SK-N-SH (cell line): ENCODE results near the gene GRB10. TPM values are rescaled to one million over a fixed set of nuclear protein-coding genes. Genes with fewer than 3 reads are reported as not detected.

Experiments
- CTCF ChIA-PET: fragments of 300-600, 350-600 bp; formaldehyde crosslinking; extraction: SDS; loops from one replicate; lab custom pipeline; 2021; lab: Yijun Ruan, JAX
- POLR2A ChIA-PET: fragments of 350-600 bp; sonication (Branson Sonifier 250); formaldehyde crosslinking; extraction: SDS; loops from one replicate; lab custom pipeline; 2020; ENCODE audit warnings: antibody characterized with exemption, inconsistent platforms; lab: Yijun Ruan, JAX
- DNase-seq: peaks from one replicate; pipeline ENCODE4 v3.0.0; 2012
- H2AFZ ChIP-seq: fragments of 200-600 bp; sonication (generic); 2 replicates; pipeline ENCODE4 v1.8.1; 2016; ENCODE audit warnings: antibody characterized with exemption, mild to moderate bottlenecking, low read depth
- H3F3A ChIP-seq: fragments of 200-600 bp; sonication (generic); replicated peaks from 2 replicates; pipeline ENCODE3; 2016; ENCODE audit warnings: antibody characterized with exemption, mild to moderate bottlenecking; ENCODE audit not compliant: insufficient read depth
- H3K27ac ChIP-seq, 2 experiments: fragments of 200-500 bp in 1 of 2; fragments of 200-600 bp in 1 of 2; sonication (Bioruptor generic) in 1 of 2; sonication (generic), shearing (Covaris generic) in 1 of 2; 2 replicates each; pipeline versions ENCODE4 v1.5.1 to v1.6.1; 2014 to 2016; ENCODE audit warnings: low read depth in 2 of 2, inconsistent platforms in 1 of 2, low read length in 1 of 2, mild to moderate bottlenecking in 1 of 2, mixed read lengths in 1 of 2
- H3K27me3 ChIP-seq: fragments of 200-600 bp; sonication (generic), shearing (Covaris generic); 2 replicates; pipeline ENCODE4 v1.6.1; 2016; ENCODE audit warnings: mixed run types; ENCODE audit not compliant: insufficient read depth
- H3K36me3 ChIP-seq, 2 experiments: fragments of 200-500 bp in 1 of 2; fragments of 200-600 bp in 1 of 2; sonication (Bioruptor generic) in 1 of 2; sonication (generic) in 1 of 2; replicated peaks in 1 of 2; 2 replicates each; pipeline versions ENCODE3 to v1.5.1; 2014 to 2016; ENCODE audit warnings: low read length in 1 of 2, mild to moderate bottlenecking in 1 of 2; ENCODE audit not compliant: insufficient read depth in 2 of 2, control insufficient read depth in 1 of 2
- H3K4me1 ChIP-seq, 2 experiments: fragments of 200-500 bp in 1 of 2; fragments of 200-600 bp in 1 of 2; sonication (Bioruptor generic) in 1 of 2; sonication (generic), shearing (Covaris generic) in 1 of 2; 2 replicates each; pipeline versions ENCODE4 v1.5.1 to v1.6.1; 2014 to 2016; ENCODE audit warnings: low read depth in 1 of 2, low read length in 1 of 2, mixed run types in 1 of 2; ENCODE audit not compliant: insufficient read depth in 2 of 2, control insufficient read depth in 1 of 2
- H3K4me2 ChIP-seq: fragments of 200-600 bp; sonication (generic), shearing (Covaris generic); 2 replicates; pipeline ENCODE4 v1.6.1; 2017; ENCODE audit warnings: mixed run types
- H3K4me3 ChIP-seq, 2 experiments: fragments of 200-500 bp in 1 of 2; fragments of 200-600 bp in 1 of 2; sonication (Bioruptor generic) in 1 of 2; sonication (generic), shearing (Covaris generic) in 1 of 2; 2 replicates each; pipeline versions ENCODE4 v1.5.1 to v1.8.1; 2014 to 2016; ENCODE audit warnings: low read depth in 2 of 2, inconsistent platforms in 1 of 2, low read length in 1 of 2, mild to moderate bottlenecking in 1 of 2, mixed read lengths in 1 of 2, moderate library complexity in 1 of 2
- H3K79me2 ChIP-seq: fragments of 200-600 bp; sonication (generic); 2 replicates; pipeline ENCODE4 v1.8.1; 2017; ENCODE audit warnings: mild to moderate bottlenecking; ENCODE audit not compliant: insufficient read depth
- H3K9ac ChIP-seq: fragments of 200-600 bp; sonication (generic); 2 replicates; pipeline ENCODE4 v1.6.1; 2017; ENCODE audit warnings: mixed run types
- H3K9me2 ChIP-seq: fragments of 200-600 bp; sonication (generic); 2 replicates; pipeline ENCODE4 v1.6.1; 2017; ENCODE audit warnings: mixed run types
- H3K9me3 ChIP-seq: fragments of 200-600 bp; sonication (generic); 2 replicates; pipeline ENCODE4 v1.6.1; 2017; ENCODE audit warnings: mixed run types, mild to moderate bottlenecking, moderate library complexity
- H4K20me1 ChIP-seq: fragments of 200-600 bp; sonication (generic); 2 replicates; pipeline ENCODE4 v1.6.1; 2017; ENCODE audit warnings: mild to moderate bottlenecking, mixed run types; ENCODE audit not compliant: insufficient read depth
- CHD2 ChIP-seq: fragments of 150-350 bp; IDR thresholded peaks from 2 replicates; pipeline ENCODE4 v1.6.1; 2018; ENCODE audit warnings: low read length; ENCODE audit not compliant: partially characterized antibody
- EP300 ChIP-seq, 2 experiments: IDR thresholded peaks; 2 replicates each; pipeline versions ENCODE4 v1.4.0 to v1.6.1; 2012; ENCODE audit warnings: borderline replicate concordance in 1 of 2, low read depth in 1 of 2, low read length in 1 of 2
- FOXJ3 ChIP-seq: sonication (generic); formaldehyde crosslinking; IDR thresholded peaks from 2 replicates; pipeline ENCODE4 v1.5.1; 2020; ENCODE audit warnings: mild to moderate bottlenecking, missing genetic modification reagents
- JUND ChIP-seq: IDR thresholded peaks from 2 replicates; pipeline ENCODE4 v1.4.0; 2012
- MEF2A ChIP-seq: IDR thresholded peaks from 2 replicates; pipeline ENCODE4 v1.4.0; 2012; ENCODE audit warnings: low read depth, borderline replicate concordance
- MXI1 ChIP-seq: IDR thresholded peaks from 2 replicates; pipeline ENCODE4 v1.6.1; 2012; ENCODE audit warnings: mild to moderate bottlenecking, low read depth, low read length, improper control_type of control experiment
- NRF1 ChIP-seq: IDR thresholded peaks from 2 replicates; pipeline ENCODE4 v1.6.1; 2012; ENCODE audit warnings: low read depth, mild to moderate bottlenecking, low read length
- POLR2AphosphoS5 ChIP-seq: IDR thresholded peaks from 2 replicates; pipeline ENCODE4 v1.6.1; 2012; ENCODE audit warnings: low read depth, low read length
- RAD21 ChIP-seq: IDR thresholded peaks from 2 replicates; pipeline ENCODE4 v1.6.1; 2012; ENCODE audit warnings: mild to moderate bottlenecking, low read length
- RCOR1 ChIP-seq: fragments of 150-350 bp; IDR thresholded peaks from 2 replicates; pipeline ENCODE4 v1.6.1; 2017; ENCODE audit warnings: antibody characterized with exemption, low read length
- RFX5 ChIP-seq: IDR thresholded peaks from 2 replicates; pipeline ENCODE4 v1.6.1; 2012; ENCODE audit warnings: mild to moderate bottlenecking, improper control_type of control experiment, low read length
- RXRA ChIP-seq: IDR thresholded peaks from 2 replicates; pipeline ENCODE4 v1.4.0; 2012; ENCODE audit warnings: low read depth, mild to moderate bottlenecking, borderline replicate concordance
- SIN3A ChIP-seq: IDR thresholded peaks from 2 replicates; pipeline ENCODE4 v1.6.1; 2012; ENCODE audit warnings: low read depth, mild to moderate bottlenecking, low read length, moderate library complexity, borderline replicate concordance
- TEAD4 ChIP-seq: IDR thresholded peaks from 2 replicates; pipeline ENCODE4 v1.4.0; 2012; ENCODE audit warnings: mild to moderate bottlenecking, borderline replicate concordance; ENCODE audit not compliant: insufficient read depth
- YY1 ChIP-seq: IDR thresholded peaks from 2 replicates; pipeline ENCODE4 v1.4.0; 2012; ENCODE audit warnings: low read depth, mild to moderate bottlenecking
- WGBS: methylation state at CpG from one replicate; pipeline ENCODE4 v1.1.6; 2017; ENCODE audit warnings: low lambda C conversion rate; 5-methylcytosine and 5-hydroxymethylcytosine counted together
- polyA plus RNA-seq, 3 experiments: library from polyadenylated mRNA; depleted of rRNA; stranded (reverse); fragments of >200 nt; gene quantifications; 2 replicates each; pipeline ENCODE4 v1.2.3, GENCODE V29; 2012
- TF ChIP-seq, protein P1 (sequence below): IDR thresholded peaks from 2 replicates; pipeline ENCODE4 v1.4.0; 2012; ENCODE audit warnings: low read depth, borderline replicate concordance
- TF ChIP-seq, protein P2 (sequence below): fragments of 200-600 bp; sonication (generic); IDR thresholded peaks from 2 replicates; pipeline ENCODE4 v1.6.1; 2017; ENCODE audit warnings: antibody characterized with exemption, mild to moderate bottlenecking, moderate library complexity
- TF ChIP-seq, protein P3 (sequence below): IDR thresholded peaks from 2 replicates; pipeline ENCODE4 v1.4.0; 2012; ENCODE audit warnings: low read depth, borderline replicate concordance
- TF ChIP-seq, protein P4 (sequence below): fragments of 150-350 bp; IDR thresholded peaks from 2 replicates; pipeline ENCODE4 v1.6.1; 2017; ENCODE audit warnings: antibody characterized with exemption, low read length, low read depth, borderline replicate concordance
- TF ChIP-seq, protein P5 (sequence below): fragments of 150-350 bp; IDR thresholded peaks from 2 replicates; pipeline ENCODE4 v1.6.1; 2016; ENCODE audit warnings: mild to moderate bottlenecking, low read depth, low read length

The GRB10 gene
- polyA plus RNA-seq, 1 of the 3 experiments (the other 2 are of a cell fraction), result 5.1 TPM

DNA sequence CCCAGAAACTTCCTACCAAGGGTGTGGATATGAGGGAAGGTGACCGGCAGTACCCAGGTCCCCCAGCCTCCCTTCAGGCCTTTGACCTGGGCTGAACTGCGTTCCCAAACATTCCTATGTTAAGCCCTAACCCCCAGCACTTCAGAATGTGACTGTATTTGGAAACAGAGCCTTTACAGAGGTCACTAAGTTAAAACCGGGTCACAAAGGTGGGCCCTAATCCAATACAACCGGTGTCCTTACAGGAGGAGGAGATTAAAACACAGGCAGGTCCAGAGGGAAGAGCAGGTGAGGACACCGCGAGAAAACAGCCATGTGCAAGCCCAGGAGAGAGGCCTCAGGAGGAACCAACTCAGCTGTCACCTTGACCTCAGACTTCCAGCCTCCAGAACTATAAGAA, 28.0 kb downstream of the GRB10 start (continued):
- no peak for TF ChIP-seq RCOR1
- TF ChIP-seq RFX5, result no peak
- no peak for TF ChIP-seq RXRA
- TF ChIP-seq TEAD4, result no peak
- TF ChIP-seq, protein P1, sequence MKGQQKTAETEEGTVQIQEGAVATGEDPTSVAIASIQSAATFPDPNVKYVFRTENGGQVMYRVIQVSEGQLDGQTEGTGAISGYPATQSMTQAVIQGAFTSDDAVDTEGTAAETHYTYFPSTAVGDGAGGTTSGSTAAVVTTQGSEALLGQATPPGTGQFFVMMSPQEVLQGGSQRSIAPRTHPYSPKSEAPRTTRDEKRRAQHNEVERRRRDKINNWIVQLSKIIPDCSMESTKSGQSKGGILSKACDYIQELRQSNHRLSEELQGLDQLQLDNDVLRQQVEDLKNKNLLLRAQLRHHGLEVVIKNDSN, result no peak

DNA sequence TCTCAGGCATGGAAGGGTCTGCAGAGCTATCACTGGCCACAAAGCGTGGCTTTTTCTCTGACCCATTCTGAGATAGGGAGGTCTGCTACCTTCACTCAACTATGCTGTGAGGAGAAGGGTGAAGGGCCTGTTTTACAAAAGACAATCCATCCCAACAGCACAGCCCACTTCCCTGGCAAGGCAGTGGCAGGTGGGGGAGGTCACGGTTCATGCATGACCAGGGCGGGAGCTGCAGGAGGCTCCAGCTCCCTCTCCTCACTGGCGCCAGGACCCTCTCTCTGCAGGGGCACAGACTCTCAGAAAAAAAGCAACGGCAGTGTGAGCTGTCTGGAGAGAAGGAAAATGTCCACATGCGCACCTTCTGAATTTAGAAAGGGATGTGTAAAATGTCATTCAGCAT, 28.5 kb downstream of the GRB10 start:
- no peaks in the 10 kb centered on the region for H3K4me1 ChIP-seq
- ChIA-PET CTCF (interaction anchor here (1.3 kb wide), 2 partner anchors 9 to 409 kb away, joined by 4 to 6 read pairs; no protein-coding TSS in a partner anchor), POLR2A (no interaction called here)
- H3F3A ChIP-seq, result no peaks in the 10 kb centered on the region
- no peak overlapping the region for H3K9ac ChIP-seq
- WGBS, result 46% methylated on average over 6 of the region's 6 CpGs
- H3K79me2 ChIP-seq, result peaks cover 100% of the 10 kb centered on the region
- H3K9me3 ChIP-seq, result no peaks in the 10 kb centered on the region
- TF ChIP-seq, protein P1, result no peak
- TF ChIP-seq RAD21 (no peak), NRF1 (no peak), MXI1 (no peak), CHD2 (no peak), MEF2A (no peak), RCOR1 (no peak), JUND (no peak), FOXJ3 (CRISPR knock-in tag) (no peak), POLR2AphosphoS5 (no peak), YY1 (no peak), SIN3A (no peak), RFX5 (no peak), EP300 (IDR thresholded peaks at IDR 0.05; ENCODE audit: borderline replicate concordance in 1 of 2, low read depth in 1 of 2, low read length in 1 of 2) (no peak)
- TF ChIP-seq, protein P2, sequence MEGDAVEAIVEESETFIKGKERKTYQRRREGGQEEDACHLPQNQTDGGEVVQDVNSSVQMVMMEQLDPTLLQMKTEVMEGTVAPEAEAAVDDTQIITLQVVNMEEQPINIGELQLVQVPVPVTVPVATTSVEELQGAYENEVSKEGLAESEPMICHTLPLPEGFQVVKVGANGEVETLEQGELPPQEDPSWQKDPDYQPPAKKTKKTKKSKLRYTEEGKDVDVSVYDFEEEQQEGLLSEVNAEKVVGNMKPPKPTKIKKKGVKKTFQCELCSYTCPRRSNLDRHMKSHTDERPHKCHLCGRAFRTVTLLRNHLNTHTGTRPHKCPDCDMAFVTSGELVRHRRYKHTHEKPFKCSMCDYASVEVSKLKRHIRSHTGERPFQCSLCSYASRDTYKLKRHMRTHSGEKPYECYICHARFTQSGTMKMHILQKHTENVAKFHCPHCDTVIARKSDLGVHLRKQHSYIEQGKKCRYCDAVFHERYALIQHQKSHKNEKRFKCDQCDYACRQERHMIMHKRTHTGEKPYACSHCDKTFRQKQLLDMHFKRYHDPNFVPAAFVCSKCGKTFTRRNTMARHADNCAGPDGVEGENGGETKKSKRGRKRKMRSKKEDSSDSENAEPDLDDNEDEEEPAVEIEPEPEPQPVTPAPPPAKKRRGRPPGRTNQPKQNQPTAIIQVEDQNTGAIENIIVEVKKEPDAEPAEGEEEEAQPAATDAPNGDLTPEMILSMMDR, result no peak
- TF ChIP-seq, protein P3, sequence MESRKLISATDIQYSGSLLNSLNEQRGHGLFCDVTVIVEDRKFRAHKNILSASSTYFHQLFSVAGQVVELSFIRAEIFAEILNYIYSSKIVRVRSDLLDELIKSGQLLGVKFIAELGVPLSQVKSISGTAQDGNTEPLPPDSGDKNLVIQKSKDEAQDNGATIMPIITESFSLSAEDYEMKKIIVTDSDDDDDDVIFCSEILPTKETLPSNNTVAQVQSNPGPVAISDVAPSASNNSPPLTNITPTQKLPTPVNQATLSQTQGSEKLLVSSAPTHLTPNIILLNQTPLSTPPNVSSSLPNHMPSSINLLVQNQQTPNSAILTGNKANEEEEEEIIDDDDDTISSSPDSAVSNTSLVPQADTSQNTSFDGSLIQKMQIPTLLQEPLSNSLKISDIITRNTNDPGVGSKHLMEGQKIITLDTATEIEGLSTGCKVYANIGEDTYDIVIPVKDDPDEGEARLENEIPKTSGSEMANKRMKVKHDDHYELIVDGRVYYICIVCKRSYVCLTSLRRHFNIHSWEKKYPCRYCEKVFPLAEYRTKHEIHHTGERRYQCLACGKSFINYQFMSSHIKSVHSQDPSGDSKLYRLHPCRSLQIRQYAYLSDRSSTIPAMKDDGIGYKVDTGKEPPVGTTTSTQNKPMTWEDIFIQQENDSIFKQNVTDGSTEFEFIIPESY, result no peak
- TF ChIP-seq, protein P4, sequence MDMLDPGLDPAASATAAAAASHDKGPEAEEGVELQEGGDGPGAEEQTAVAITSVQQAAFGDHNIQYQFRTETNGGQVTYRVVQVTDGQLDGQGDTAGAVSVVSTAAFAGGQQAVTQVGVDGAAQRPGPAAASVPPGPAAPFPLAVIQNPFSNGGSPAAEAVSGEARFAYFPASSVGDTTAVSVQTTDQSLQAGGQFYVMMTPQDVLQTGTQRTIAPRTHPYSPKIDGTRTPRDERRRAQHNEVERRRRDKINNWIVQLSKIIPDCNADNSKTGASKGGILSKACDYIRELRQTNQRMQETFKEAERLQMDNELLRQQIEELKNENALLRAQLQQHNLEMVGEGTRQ, result no peak
- TF ChIP-seq, protein P5, sequence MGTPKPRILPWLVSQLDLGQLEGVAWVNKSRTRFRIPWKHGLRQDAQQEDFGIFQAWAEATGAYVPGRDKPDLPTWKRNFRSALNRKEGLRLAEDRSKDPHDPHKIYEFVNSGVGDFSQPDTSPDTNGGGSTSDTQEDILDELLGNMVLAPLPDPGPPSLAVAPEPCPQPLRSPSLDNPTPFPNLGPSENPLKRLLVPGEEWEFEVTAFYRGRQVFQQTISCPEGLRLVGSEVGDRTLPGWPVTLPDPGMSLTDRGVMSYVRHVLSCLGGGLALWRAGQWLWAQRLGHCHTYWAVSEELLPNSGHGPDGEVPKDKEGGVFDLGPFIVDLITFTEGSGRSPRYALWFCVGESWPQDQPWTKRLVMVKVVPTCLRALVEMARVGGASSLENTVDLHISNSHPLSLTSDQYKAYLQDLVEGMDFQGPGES, result no peak
- H3K9me2 ChIP-seq, result no peaks in the 10 kb centered on the region
- no peak overlapping the region for H3K4me2 ChIP-seq
- no peak overlapping the region for H3K4me3 ChIP-seq
- H3K36me3 ChIP-seq, result peaks cover 0 to 7% of the 10 kb centered on the region in 2 experiments
- DNase-seq, result no peak
- H2AFZ ChIP-seq, result no peak overlapping the region
- no peak overlapping the region for H3K27ac ChIP-seq
- H4K20me1 ChIP-seq, result peaks cover 100% of the 10 kb centered on the region
- H3K27me3 ChIP-seq, result no peaks in the 10 kb centered on the region
